HG03095 (cell line): ENCODE results near the gene UEVLD.

Experiments
- ATAC-seq: cut with Tn5 transposase; IDR thresholded peaks from one replicate; pipeline ENCODE4 v1.9.1; 2021; ENCODE audit warnings: moderate library complexity; ENCODE audit not compliant: unreplicated experiment

UEVLD gene

GRCh38 chr11:18590571-18590970 is 2.0 kb upstream of the UEVLD start:
- no peak for ATAC-seq

- no peak for ATAC-seq
Measured at GRCh38 chr11:18581825-18582224, 6.7 kb downstream of the UEVLD start.

- no peak for ATAC-seq
Measured at GRCh38 chr11:18580113-18580766, 8.3 kb downstream of the UEVLD start.

GRCh38 chr11:18578975-18579598 is 9.4 kb downstream of the UEVLD start:
- peak; percentile 52 for ATAC-seq

GRCh38 chr11:18575361-18575760 is 13.2 kb downstream of the UEVLD start:
- no peak for ATAC-seq

GRCh38 chr11:18567081-18567480 is 21.5 kb downstream of the UEVLD start:
- no peak for ATAC-seq

- ATAC-seq: no peak
Measured at GRCh38 chr11:18566406-18566805, 22.1 kb downstream of the UEVLD start.

- no peak for ATAC-seq
Measured at GRCh38 chr11:18564149-18564548, 24.4 kb downstream of the UEVLD start.

- no peak for ATAC-seq
Measured at GRCh38 chr11:18563090-18563730, 25.3 kb downstream of the UEVLD start.

- no peak for ATAC-seq
Measured at GRCh38 chr11:18548001-18548400, 40.5 kb downstream of the UEVLD start.

GRCh38 chr11:18540207-18541009 is 48.1 kb downstream of the UEVLD start:
- no peak for ATAC-seq

GRCh38 chr11:18536209-18536608 is 52.3 kb downstream of the UEVLD start:
- ATAC-seq: no peak

- ATAC-seq: no peak
Measured at GRCh38 chr11:18534245-18534644, 54.3 kb downstream of the UEVLD start.

- no peak for ATAC-seq
Measured at GRCh38 chr11:18533365-18533764, 55.2 kb downstream of the UEVLD start.

- no peak for ATAC-seq
Measured at GRCh38 chr11:18527512-18527911, 61.0 kb downstream of the UEVLD start.

- ATAC-seq: peak; percentile 96
Measured at GRCh38 chr11:18526521-18527296, 61.8 kb downstream of the UEVLD start, which contains the start of gene TSG101. TSS of gene TSG101 (minus strand) at chr11:18526942. CDS start at chr11:18526816, 126 bp downstream.

- ATAC-seq: no peak
Measured at GRCh38 chr11:18526130-18526520, 62.4 kb downstream of the UEVLD start.

- ATAC-seq: no peak
Measured at GRCh38 chr11:18524248-18524647, 64.3 kb downstream of the UEVLD start.

GRCh38 chr11:18523084-18523483 is 65.5 kb downstream of the UEVLD start:
- ATAC-seq: no peak

GRCh38 chr11:18522388-18522787 is 66.1 kb downstream of the UEVLD start:
- no peak for ATAC-seq

GRCh38 chr11:18521122-18521521 is 67.4 kb downstream of the UEVLD start:
- no peak for ATAC-seq
